Fibroblast of villous mesenchyme (primary cell): ENCODE results near the gene LYRM7. TPM values are rescaled to one million over a fixed set of nuclear protein-coding genes. Genes with fewer than 3 reads are reported as not detected.
A peak's percentile ranks its signal among the peaks of the same experiment; 100 is the strongest.

ENCODE experiments used
- DNase-seq: peaks from one replicate; pipeline ENCODE4 v3.0.0-alpha.2; 2010; ENCODE audit warnings: low read depth
- H3K4me3 ChIP-seq: 2 replicates; pipeline ENCODE4 v1.5.1; 2011; ENCODE audit warnings: low read depth, mild to moderate bottlenecking, low read length
- CTCF ChIP-seq: IDR thresholded peaks from 2 replicates; pipeline ENCODE4 v1.5.1; 2012; ENCODE audit warnings: low read depth, mild to moderate bottlenecking, low read length; ENCODE audit not compliant: insufficient read depth
- total RNA-seq: library from RNA; depleted of rRNA; stranded (reverse); fragments of >200 nt; gene quantifications from 2 replicates; pipeline ENCODE4 v1.2.3, GENCODE V29; 2012

Gene LYRM7
- total RNA-seq, 1 donor: 6.0 TPM

GRCh38 chr5:131206772-131207171 lies 36.0 kb downstream of the LYRM7 start:
- H3K4me3 ChIP-seq: no peak overlapping the region
- no peak for TF ChIP-seq CTCF
- peak; percentile 38 for DNase-seq

- no peak overlapping the region for H3K4me3 ChIP-seq
- DNase-seq: no peak
- TF ChIP-seq CTCF: no peak
Observed at GRCh38 chr5:131209175-131209505, 38.4 kb downstream of the LYRM7 start.

- DNase-seq: no peak
- TF ChIP-seq CTCF: no peak
- H3K4me3 ChIP-seq: no peak overlapping the region
Observed at GRCh38 chr5:131209506-131210150, 38.9 kb downstream of the LYRM7 start.

- no peak for TF ChIP-seq CTCF
- no peak overlapping the region for H3K4me3 ChIP-seq
- no peak for DNase-seq
Observed at GRCh38 chr5:131210151-131210510, 39.4 kb downstream of the LYRM7 start.

GRCh38 chr5:131211669-131212068 lies 40.9 kb downstream of the LYRM7 start:
- no peak overlapping the region for H3K4me3 ChIP-seq
- TF ChIP-seq CTCF: no peak
- no peak for DNase-seq

- H3K4me3 ChIP-seq: no peak overlapping the region
- no peak for TF ChIP-seq CTCF
- no peak for DNase-seq
Observed at GRCh38 chr5:131212471-131213021, 41.8 kb downstream of the LYRM7 start.
